ENCODE data around the gene TTC9B. TPM values are rescaled to one million over a fixed set of nuclear protein-coding genes. Genes with fewer than 3 reads are reported as not detected.

TTC9B gene
- total RNA-seq, 1 experiment from 2014 or later = 0.59 TPM

DNA sequence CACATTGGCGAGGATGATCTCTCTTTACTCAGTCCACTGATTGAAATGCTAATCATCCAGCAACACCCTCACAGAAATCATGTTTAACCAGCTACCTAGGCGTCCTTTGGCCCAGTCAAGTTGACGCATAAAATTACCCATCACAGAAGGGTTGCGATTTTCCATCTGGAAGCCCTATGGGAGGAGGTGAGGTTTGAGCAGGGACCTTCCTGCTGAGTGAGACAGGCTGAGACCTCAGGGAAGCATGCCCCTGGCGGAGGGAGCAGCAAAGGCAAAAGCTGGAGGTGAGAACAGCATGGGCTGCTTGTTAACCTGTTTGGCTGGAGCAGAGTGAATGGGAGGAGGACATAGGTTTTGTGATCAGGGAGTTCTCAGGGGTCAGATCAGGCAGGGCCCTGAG is 7.3 kb downstream of the TTC9B start:
- intact Hi-C loops (cut with micrococcal nuclease; ENCODE audit: unreplicated experiment) = no loop called here
- H3K36me3 ChIP-seq (ENCODE audit: low read depth) = no peaks in the 10 kb centered on the region
- H3K4me2 ChIP-seq = no peak overlapping the region
- no peak overlapping the region for H3K27ac ChIP-seq
- CTCF ChIA-PET = no interaction called here
- no peaks in the 10 kb centered on the region; the same call in 1 of the 2 replicates for H3F3A ChIP-seq (ENCODE audit: insufficient read depth, low read depth)
- no peaks in the 10 kb centered on the region for H3K9me3 ChIP-seq (ENCODE audit: insufficient read depth, low read depth)
- no peaks in the 10 kb centered on the region for H3K79me2 ChIP-seq (ENCODE audit: low read depth)
- H3K27me3 ChIP-seq (ENCODE audit: insufficient read depth, low read depth) = no peaks in the 10 kb centered on the region
- no TSS peak for BruUV-seq (replicated peaks)
- no peak for DNase-seq
- no peak overlapping the region for H2AFZ ChIP-seq
- no peak for TF ChIP-seq EZH2 (IDR thresholded peaks at IDR 0.05; ENCODE audit: low read depth)
- TF ChIP-seq, protein P1, sequence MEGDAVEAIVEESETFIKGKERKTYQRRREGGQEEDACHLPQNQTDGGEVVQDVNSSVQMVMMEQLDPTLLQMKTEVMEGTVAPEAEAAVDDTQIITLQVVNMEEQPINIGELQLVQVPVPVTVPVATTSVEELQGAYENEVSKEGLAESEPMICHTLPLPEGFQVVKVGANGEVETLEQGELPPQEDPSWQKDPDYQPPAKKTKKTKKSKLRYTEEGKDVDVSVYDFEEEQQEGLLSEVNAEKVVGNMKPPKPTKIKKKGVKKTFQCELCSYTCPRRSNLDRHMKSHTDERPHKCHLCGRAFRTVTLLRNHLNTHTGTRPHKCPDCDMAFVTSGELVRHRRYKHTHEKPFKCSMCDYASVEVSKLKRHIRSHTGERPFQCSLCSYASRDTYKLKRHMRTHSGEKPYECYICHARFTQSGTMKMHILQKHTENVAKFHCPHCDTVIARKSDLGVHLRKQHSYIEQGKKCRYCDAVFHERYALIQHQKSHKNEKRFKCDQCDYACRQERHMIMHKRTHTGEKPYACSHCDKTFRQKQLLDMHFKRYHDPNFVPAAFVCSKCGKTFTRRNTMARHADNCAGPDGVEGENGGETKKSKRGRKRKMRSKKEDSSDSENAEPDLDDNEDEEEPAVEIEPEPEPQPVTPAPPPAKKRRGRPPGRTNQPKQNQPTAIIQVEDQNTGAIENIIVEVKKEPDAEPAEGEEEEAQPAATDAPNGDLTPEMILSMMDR (conservative IDR thresholded peaks at IDR 0.05) = no peak
- no peaks in the 10 kb centered on the region for H3K9me2 ChIP-seq (ENCODE audit: insufficient read depth)
- POLR2A ChIA-PET (ENCODE audit: unreplicated experiment) = interaction anchor here (0.6 kb wide), 1 partner anchor 543 kb away, joined by 9 read pairs; no protein-coding TSS in a partner anchor
- no peaks in the 10 kb centered on the region for H3K4me1 ChIP-seq (replicated peaks; ENCODE audit: insufficient read depth)
- H3K4me3 ChIP-seq = no peak overlapping the region
- no peaks in the 10 kb centered on the region; the same call in 1 of the 2 replicates for H4K20me1 ChIP-seq (ENCODE audit: insufficient read depth)

DNA sequence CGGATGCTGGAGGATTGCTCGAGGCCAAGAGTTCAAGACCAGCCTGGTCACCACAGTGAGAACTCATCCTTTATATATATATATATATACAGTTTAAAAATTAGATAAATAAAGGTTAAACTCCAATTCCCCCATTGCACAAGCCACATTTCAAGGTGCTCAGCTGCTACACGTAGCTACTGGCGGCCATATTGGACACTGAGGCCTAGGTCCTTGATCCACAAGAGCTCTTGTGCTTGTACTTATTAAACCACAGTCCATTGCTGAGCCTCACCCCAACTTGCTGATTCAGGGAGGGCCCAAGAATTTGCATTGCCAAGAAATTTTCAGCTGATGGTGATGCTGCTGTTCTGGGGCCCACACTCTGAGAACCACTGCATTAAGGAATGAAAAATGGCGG is 9.6 kb downstream of the TTC9B start:
- Histone ChIP-seq H4K20me1 (ENCODE audit: insufficient read depth) (no peaks in the 10 kb centered on the region; the same call in 1 of the 2 replicates), H3F3A (ENCODE audit: insufficient read depth, low read depth) (no peaks in the 10 kb centered on the region), H2AFZ (no peak overlapping the region), H3K9me2 (ENCODE audit: insufficient read depth) (no peaks in the 10 kb centered on the region), H3K4me2 (no peak overlapping the region), H3K9me3 (ENCODE audit: insufficient read depth, low read depth) (no peaks in the 10 kb centered on the region), H3K36me3 (ENCODE audit: low read depth) (no peaks in the 10 kb centered on the region; the same call in 1 of the 2 replicates), H3K4me1 (replicated peaks; ENCODE audit: insufficient read depth) (no peaks in the 10 kb centered on the region), H3K4me3 (no peak overlapping the region), H3K79me2 (ENCODE audit: low read depth) (no peaks in the 10 kb centered on the region), H3K27ac (no peak overlapping the region), H3K27me3 (ENCODE audit: insufficient read depth, low read depth) (no peaks in the 10 kb centered on the region)
- intact Hi-C loops (cut with micrococcal nuclease; ENCODE audit: unreplicated experiment) = no loop called here
- CTCF ChIA-PET = no interaction called here
- POLR2A ChIA-PET (ENCODE audit: unreplicated experiment) = no interaction called here
- no TSS peak for BruUV-seq (replicated peaks)
- TF ChIP-seq EZH2 (IDR thresholded peaks at IDR 0.05; ENCODE audit: low read depth) = no peak
- TF ChIP-seq, protein P1 (conservative IDR thresholded peaks at IDR 0.05) = no peak
- no peak for DNase-seq

DNA sequence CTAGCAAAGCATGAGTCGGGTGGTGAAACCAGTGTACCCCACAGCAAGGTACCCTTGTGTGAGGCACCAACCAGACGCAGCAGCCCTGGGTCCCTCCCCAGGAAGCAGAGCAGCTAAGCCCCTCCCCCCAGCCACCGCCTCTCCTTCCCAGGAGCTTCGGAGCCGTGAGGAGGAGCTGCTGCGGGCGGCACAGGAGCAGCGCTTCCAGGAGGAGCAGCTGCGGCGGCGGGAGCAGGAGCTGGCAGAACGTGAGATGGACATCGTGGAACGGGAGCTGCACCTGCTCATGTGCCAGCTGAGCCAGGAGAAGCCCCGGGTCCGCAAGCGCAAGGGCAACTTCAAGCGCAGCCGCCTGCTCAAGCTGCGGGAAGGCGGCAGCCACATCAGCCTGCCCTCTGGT is 12.4 kb downstream of the TTC9B start:
- TF ChIP-seq, protein P1 (conservative IDR thresholded peaks at IDR 0.05) = no peak
- no peak for TF ChIP-seq EZH2 (IDR thresholded peaks at IDR 0.05; ENCODE audit: low read depth)
- Histone ChIP-seq H3K4me3 (no peak overlapping the region), H3K27me3 (ENCODE audit: insufficient read depth, low read depth) (no peaks in the 10 kb centered on the region), H3K4me1 (replicated peaks; ENCODE audit: insufficient read depth) (no peaks in the 10 kb centered on the region), H3F3A (ENCODE audit: insufficient read depth, low read depth) (no peaks in the 10 kb centered on the region; the same call in 1 of the 2 replicates), H3K9me2 (ENCODE audit: insufficient read depth) (no peaks in the 10 kb centered on the region), H3K9me3 (ENCODE audit: insufficient read depth, low read depth) (no peaks in the 10 kb centered on the region), H3K79me2 (ENCODE audit: low read depth) (no peaks in the 10 kb centered on the region), H2AFZ (no peak overlapping the region), H3K36me3 (ENCODE audit: low read depth) (no peaks in the 10 kb centered on the region; the same call in 1 of the 2 replicates), H3K27ac (no peak overlapping the region), H3K4me2 (no peak overlapping the region), H4K20me1 (ENCODE audit: insufficient read depth) (no peaks in the 10 kb centered on the region; the same call in 1 of the 2 replicates)
- BruUV-seq (replicated peaks) = no TSS peak
- ChIA-PET CTCF (no interaction called here), POLR2A (ENCODE audit: unreplicated experiment) (no interaction called here)
- DNase-seq = no peak
- intact Hi-C loops (cut with micrococcal nuclease; ENCODE audit: unreplicated experiment) = no loop called here
